HL-60 (cell line): ENCODE measurements around the gene RAP1A.

Experiments used
- POLR2AphosphoS5 ChIP-seq: IDR thresholded peaks from 2 replicates; pipeline ENCODE4 v1.6.1; 2012; ENCODE audit warnings: low read depth
- TF ChIP-seq, protein P1 (sequence below): IDR thresholded peaks from one replicate; pipeline ENCODE4 v1.5.1; 2011; ENCODE audit warnings: low read length, control low read depth, inconsistent platforms; ENCODE audit not compliant: insufficient read depth

- TF ChIP-seq POLR2AphosphoS5, result no peak
- TF ChIP-seq, protein P1, sequence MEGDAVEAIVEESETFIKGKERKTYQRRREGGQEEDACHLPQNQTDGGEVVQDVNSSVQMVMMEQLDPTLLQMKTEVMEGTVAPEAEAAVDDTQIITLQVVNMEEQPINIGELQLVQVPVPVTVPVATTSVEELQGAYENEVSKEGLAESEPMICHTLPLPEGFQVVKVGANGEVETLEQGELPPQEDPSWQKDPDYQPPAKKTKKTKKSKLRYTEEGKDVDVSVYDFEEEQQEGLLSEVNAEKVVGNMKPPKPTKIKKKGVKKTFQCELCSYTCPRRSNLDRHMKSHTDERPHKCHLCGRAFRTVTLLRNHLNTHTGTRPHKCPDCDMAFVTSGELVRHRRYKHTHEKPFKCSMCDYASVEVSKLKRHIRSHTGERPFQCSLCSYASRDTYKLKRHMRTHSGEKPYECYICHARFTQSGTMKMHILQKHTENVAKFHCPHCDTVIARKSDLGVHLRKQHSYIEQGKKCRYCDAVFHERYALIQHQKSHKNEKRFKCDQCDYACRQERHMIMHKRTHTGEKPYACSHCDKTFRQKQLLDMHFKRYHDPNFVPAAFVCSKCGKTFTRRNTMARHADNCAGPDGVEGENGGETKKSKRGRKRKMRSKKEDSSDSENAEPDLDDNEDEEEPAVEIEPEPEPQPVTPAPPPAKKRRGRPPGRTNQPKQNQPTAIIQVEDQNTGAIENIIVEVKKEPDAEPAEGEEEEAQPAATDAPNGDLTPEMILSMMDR, result peak; percentile 33
Observed at GRCh38 chr1:111570781-111571181, 48.8 kb upstream of the RAP1A start.
